A549 (cell line): Measurements from ENCODE around the gene C1orf53. TPM values are rescaled to one million over a fixed set of nuclear protein-coding genes. Genes with fewer than 3 reads are reported as not detected.
"Not testable (repeated sequence)": the region's sequence is repeated elsewhere in the genome, so short reads cannot be mapped to it uniquely, and the experiment has no call there.

Experiments used
- ATAC-seq, 2 experiments: fragments of 200-7000 bp in 1 of 2; fragments of >200 bp in 1 of 2; cut with Nextera tagmentation in 1 of 2; cut with Tn5 transposase in 1 of 2; 3 replicates each; pipeline versions ENCODE4 v1.8.0 to v1.9.1; 2018 to 2020; ENCODE audit warnings: mild to moderate bottlenecking in 1 of 2, moderate library complexity in 1 of 2
- CTCF ChIA-PET: fragments of 300-600 bp; sonication (Branson Sonifier 250); formaldehyde crosslinking; extraction: SDS; loops from one replicate; lab custom pipeline; 2021; ENCODE audit warnings: antibody characterized with exemption, inconsistent platforms; lab: Yijun Ruan, JAX
- POLR2A ChIA-PET: fragments of 350-600 bp; formaldehyde crosslinking; extraction: SDS; loops from one replicate; lab custom pipeline; 2021; ENCODE audit warnings: antibody characterized with exemption, inconsistent platforms; lab: Yijun Ruan, JAX
- DNase-seq, 2 experiments: peaks; one replicate each; pipeline versions ENCODE4 v3.0.0 to v3.0.0-alpha.2; 2011 to 2016; ENCODE audit warnings: low read depth in 1 of 2, low spot score in 1 of 2
- FAIRE-seq: peaks from 2 replicates; lab custom pipeline; 2011; peaks lifted over from hg19 to GRCh38; lab: Jason Lieb, UNC
- H3K27ac ChIP-seq, 2 experiments: fragments of >200 bp; sonication (Bioruptor Twin); formaldehyde crosslinking; 3 replicates each; pipeline ENCODE4 v1.5.1; 2016 to 2017
- H3K4me1 ChIP-seq: fragments of >200 bp; sonication (Bioruptor Twin); formaldehyde crosslinking; 3 replicates; pipeline ENCODE4 v1.6.1; 2016
- H3K4me2 ChIP-seq: fragments of >200 bp; sonication (Bioruptor Twin); formaldehyde crosslinking; 3 replicates; pipeline ENCODE4 v1.6.1; 2016
- H3K4me3 ChIP-seq: fragments of >200 bp; sonication (Bioruptor Twin); formaldehyde crosslinking; 3 replicates; pipeline ENCODE4 v1.5.1; 2016
- H3K9me3 ChIP-seq: fragments of >200 bp; sonication (Bioruptor Twin); formaldehyde crosslinking; 3 replicates; pipeline ENCODE4 v1.6.1; 2016
- CBX2 ChIP-seq: fragments of 200-600 bp; sonication (generic); IDR thresholded peaks from 2 replicates; pipeline ENCODE4 v1.6.1; 2016; ENCODE audit warnings: low read depth, mild to moderate bottlenecking, borderline replicate concordance
- CEBPB ChIP-seq, 2 experiments: fragments of >200 bp in 1 of 2; sonication (Bioruptor Twin) in 1 of 2; formaldehyde crosslinking in 1 of 2; IDR thresholded peaks; 2 replicates each; pipeline ENCODE4 v1.6.1; 2012 to 2016
- CHD2 ChIP-seq: fragments of 150-350 bp; IDR thresholded peaks from 2 replicates; pipeline ENCODE4 v1.6.1; 2014; ENCODE audit warnings: low read length; ENCODE audit not compliant: partially characterized antibody
- EHF ChIP-seq: fragments of 250-450 bp; sonication (Bioruptor Pico); IDR thresholded peaks from 2 replicates; pipeline ENCODE4 v1.5.0; 2020; ENCODE audit warnings: mild to moderate bottlenecking
- ESRRA ChIP-seq: fragments of 150-350 bp; IDR thresholded peaks from 2 replicates; pipeline ENCODE4 v1.6.1; 2014; ENCODE audit warnings: mild to moderate bottlenecking, low read length, borderline replicate concordance
- FOSL2 ChIP-seq, 2 experiments: fragments of 450-650 bp in 1 of 2; fragments of >200 bp in 1 of 2; sonication (Bioruptor Twin) in 1 of 2; formaldehyde crosslinking; IDR thresholded peaks; 2 replicates each; pipeline versions ENCODE4 v1.5.0 to v1.6.1; 2016 to 2020; ENCODE audit warnings: mild to moderate bottlenecking in 1 of 2, moderate library complexity in 1 of 2
- FOXS1 ChIP-seq: fragments of 250-450 bp; sonication (Bioruptor Pico); IDR thresholded peaks from 2 replicates; pipeline ENCODE4 v1.5.0; 2020; ENCODE audit warnings: mild to moderate bottlenecking, moderate library complexity
- GATA3 ChIP-seq: IDR thresholded peaks from 2 replicates; pipeline ENCODE4 v1.6.1; 2012; ENCODE audit warnings: borderline replicate concordance
- HDAC2 ChIP-seq: fragments of 200-600 bp; sonication (generic); IDR thresholded peaks from 2 replicates; pipeline ENCODE4 v1.6.1; 2016
- HEYL ChIP-seq: fragments of 250-450 bp; sonication (Bioruptor Pico); IDR thresholded peaks from 2 replicates; pipeline ENCODE4 v1.8.0; 2021; ENCODE audit warnings: mild to moderate bottlenecking, moderate library complexity
- HOXB13 ChIP-seq: fragments of 250-450 bp; sonication (Bioruptor Pico); IDR thresholded peaks from 2 replicates; pipeline ENCODE4 v1.5.0; 2020; ENCODE audit warnings: low read depth, mild to moderate bottlenecking, moderate library complexity
- HOXB5 ChIP-seq: fragments of 250-450 bp; sonication (Bioruptor Pico); IDR thresholded peaks from 2 replicates; pipeline ENCODE4 v1.5.0; 2020; ENCODE audit warnings: mild to moderate bottlenecking, moderate library complexity
- JUN ChIP-seq, 2 experiments: fragments of >200 bp; sonication (Bioruptor Twin); formaldehyde crosslinking; IDR thresholded peaks; 2 replicates in 1 of 2; 3 replicates in 1 of 2; pipeline ENCODE4 v1.6.1; 2016 to 2017
- JUNB ChIP-seq: fragments of >200 bp; sonication (Bioruptor Twin); formaldehyde crosslinking; IDR thresholded peaks from 2 replicates; pipeline ENCODE4 v1.6.1; 2016
- KDM1A ChIP-seq: fragments of 200-600 bp; sonication (generic); IDR thresholded peaks from 2 replicates; pipeline ENCODE4 v1.6.1; 2016; ENCODE audit warnings: low read depth, mild to moderate bottlenecking
- KDM5A ChIP-seq: fragments of 200-600 bp; sonication (generic); IDR thresholded peaks from 2 replicates; pipeline ENCODE4 v1.6.1; 2016; ENCODE audit warnings: antibody characterized with exemption, mild to moderate bottlenecking
- NFE2L2 ChIP-seq: fragments of 150-350 bp; conservative IDR thresholded peaks from 2 replicates; pipeline ENCODE4 v1.6.1; 2014; ENCODE audit warnings: low read length
- NPAS2 ChIP-seq: fragments of 250-450 bp; sonication (Bioruptor Pico); IDR thresholded peaks from 2 replicates; pipeline ENCODE4 v1.8.0; 2022; ENCODE audit warnings: mild to moderate bottlenecking, moderate library complexity, borderline replicate concordance
- RCOR1 ChIP-seq: fragments of 150-350 bp; IDR thresholded peaks from 2 replicates; pipeline ENCODE4 v1.6.1; 2014; ENCODE audit warnings: antibody characterized with exemption, low read length, low read depth
- RFX5 ChIP-seq: fragments of 450-650 bp; IDR thresholded peaks from 2 replicates; pipeline ENCODE4 v1.7.1; 2014; ENCODE audit warnings: antibody characterized with exemption, mild to moderate bottlenecking, moderate library complexity
- TFCP2L1 ChIP-seq: fragments of 250-450 bp; sonication (Bioruptor Pico); IDR thresholded peaks from 2 replicates; pipeline ENCODE4 v1.5.0; 2021; ENCODE audit warnings: mild to moderate bottlenecking
- WGBS: methylation state at CpG from one replicate; pipeline ENCODE4 v1.1.6; 2017; ENCODE audit errors: missing lambda C conversion rate; 5-methylcytosine and 5-hydroxymethylcytosine counted together
- polyA plus RNA-seq, 4 experiments: library from polyadenylated mRNA; depleted of rRNA in 3 of 4; stranded (reverse); fragments of >200 nt; fragmentation: RNase III in 1 of 4; extraction: RNeasy Plus Mini Kit Qiagen cat#74134 plus additional on column Dnase treatment in 1 of 4; gene quantifications; 2 replicates in 3 of 4; 3 replicates in 1 of 4; pipeline ENCODE4 v1.2.3, GENCODE V29; 2011 to 2017
- TF ChIP-seq, protein P1 (sequence below): fragments of 250-450 bp; sonication (Bioruptor Pico); IDR thresholded peaks from 2 replicates; pipeline ENCODE4 v1.5.0; 2020; ENCODE audit warnings: low read depth, mild to moderate bottlenecking, moderate library complexity
- TF ChIP-seq, protein P2 (sequence below): fragments of >200 bp; sonication (Bioruptor Twin); formaldehyde crosslinking; IDR thresholded peaks from 2 replicates; pipeline ENCODE4 v1.6.1; 2016
- TF ChIP-seq, protein P3 (sequence below): fragments of 450-650 bp; IDR thresholded peaks from 2 replicates; pipeline ENCODE4 v1.6.1; 2014; ENCODE audit warnings: antibody characterized with exemption

The C1orf53 gene
- polyA plus RNA-seq, 2 of the 4 experiments (the other 2 are of a cell fraction) = 5.7 to 7.9 TPM

GRCh38 chr1:197951089-197951488 lies 48.7 kb downstream of the C1orf53 start:
- no peaks in the 10 kb centered on the region for H3K9me3 ChIP-seq
- ChIA-PET POLR2A (no interaction called here), CTCF (no interaction called here)
- TF ChIP-seq CBX2 (no peak), FOXS1 (CRISPR knock-in tag) (no peak), HOXB5 (CRISPR knock-in tag) (no peak), JUNB (no peak), TFCP2L1 (no peak), EHF (CRISPR knock-in tag) (no peak), CEBPB (IDR thresholded peaks at IDR 0.05) (no peak), ESRRA (no peak), CHD2 (no peak), RFX5 (no peak), NFE2L2 (no peak)
- TF ChIP-seq, protein P1, sequence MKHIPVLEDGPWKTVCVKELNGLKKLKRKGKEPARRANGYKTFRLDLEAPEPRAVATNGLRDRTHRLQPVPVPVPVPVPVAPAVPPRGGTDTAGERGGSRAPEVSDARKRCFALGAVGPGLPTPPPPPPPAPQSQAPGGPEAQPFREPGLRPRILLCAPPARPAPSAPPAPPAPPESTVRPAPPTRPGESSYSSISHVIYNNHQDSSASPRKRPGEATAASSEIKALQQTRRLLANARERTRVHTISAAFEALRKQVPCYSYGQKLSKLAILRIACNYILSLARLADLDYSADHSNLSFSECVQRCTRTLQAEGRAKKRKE (CRISPR knock-in tag) = no peak
- TF ChIP-seq, protein P2, sequence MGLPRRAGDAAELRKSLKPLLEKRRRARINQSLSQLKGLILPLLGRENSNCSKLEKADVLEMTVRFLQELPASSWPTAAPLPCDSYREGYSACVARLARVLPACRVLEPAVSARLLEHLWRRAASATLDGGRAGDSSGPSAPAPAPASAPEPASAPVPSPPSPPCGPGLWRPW = no peak
- TF ChIP-seq, protein P3, sequence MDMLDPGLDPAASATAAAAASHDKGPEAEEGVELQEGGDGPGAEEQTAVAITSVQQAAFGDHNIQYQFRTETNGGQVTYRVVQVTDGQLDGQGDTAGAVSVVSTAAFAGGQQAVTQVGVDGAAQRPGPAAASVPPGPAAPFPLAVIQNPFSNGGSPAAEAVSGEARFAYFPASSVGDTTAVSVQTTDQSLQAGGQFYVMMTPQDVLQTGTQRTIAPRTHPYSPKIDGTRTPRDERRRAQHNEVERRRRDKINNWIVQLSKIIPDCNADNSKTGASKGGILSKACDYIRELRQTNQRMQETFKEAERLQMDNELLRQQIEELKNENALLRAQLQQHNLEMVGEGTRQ = no peak
- DNase-seq (no peak), FAIRE-seq (no peak), ATAC-seq (no peak)
- no peak overlapping the region for H3K27ac ChIP-seq
- no peak overlapping the region for H3K4me2 ChIP-seq
- no peak overlapping the region for H3K4me3 ChIP-seq
- peaks cover 15% of the 10 kb centered on the region for H3K4me1 ChIP-seq

DNA sequence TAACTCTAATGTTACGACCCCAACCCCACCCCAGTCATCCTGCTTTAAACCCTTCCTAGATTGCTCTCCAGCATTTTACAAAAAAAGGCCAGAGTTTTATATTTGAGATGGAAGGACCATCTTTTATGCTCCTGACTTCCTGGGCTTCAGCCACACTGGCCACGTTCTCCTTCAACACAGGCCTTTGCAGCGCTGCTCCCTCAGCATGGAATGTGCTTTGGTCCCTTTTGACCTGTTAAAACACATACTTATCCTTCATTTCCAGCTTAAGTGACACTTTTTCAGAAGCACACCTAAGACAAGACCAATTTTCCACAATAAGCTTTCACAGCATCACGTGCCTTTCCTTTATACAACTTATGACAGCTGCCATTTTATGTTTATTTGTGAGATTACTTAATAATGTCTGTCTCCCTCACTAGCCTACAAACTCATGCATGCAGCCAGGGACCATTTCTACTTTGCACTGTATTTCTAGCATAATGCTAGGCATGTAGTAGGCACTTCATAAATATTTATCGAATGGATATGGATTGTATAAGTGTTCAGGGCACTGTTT lies 49.3 kb downstream of the C1orf53 start:
- FAIRE-seq (no peak), DNase-seq (no peak), ATAC-seq (no peak)
- no peak overlapping the region for H3K27ac ChIP-seq
- H3K4me1 ChIP-seq = peaks cover 15% of the 10 kb centered on the region
- TF ChIP-seq JUN (IDR thresholded peaks at IDR 0.05) (no peak), GATA3 (no peak), HEYL (CRISPR knock-in tag) (no peak), NPAS2 (no peak), HOXB13 (CRISPR knock-in tag) (no peak), FOSL2 (IDR thresholded peaks at IDR 0.05) (no peak), FOSL2 (CRISPR knock-in tag; IDR thresholded peaks at IDR 0.05) (no peak), HDAC2 (no peak), CBX2 (no peak), RCOR1 (no peak), KDM1A (no peak), TFCP2L1 (no peak), KDM5A (no peak)
- TF ChIP-seq, protein P3 = no peak
- CTCF ChIA-PET = no interaction called here
- POLR2A ChIA-PET = no interaction called here
- H3K4me2 ChIP-seq = no peak overlapping the region
- no peak overlapping the region for H3K4me3 ChIP-seq
- 70% methylated on average over 5 of the region's 5 CpGs for WGBS
- no peaks in the 10 kb centered on the region for H3K9me3 ChIP-seq

- H3K4me3 ChIP-seq, ATAC-seq, H3K4me2 ChIP-seq, POLR2A ChIA-PET, H3K27ac ChIP-seq, FAIRE-seq, H3K9me3 ChIP-seq, DNase-seq, CTCF ChIA-PET: not testable (repeated sequence)
- 83% methylated on average over 6 of the region's 6 CpGs for WGBS
- H3K4me1 ChIP-seq = peaks cover 16% of the 10 kb centered on the region
Observed at GRCh38 chr1:197953472-197953871, 51.0 kb downstream of the C1orf53 start.
